GM12878 (cell line): ENCODE results near the gene PC. TPM values are rescaled to one million over a fixed set of nuclear protein-coding genes. Genes with fewer than 3 reads are reported as not detected.

Source experiments
- ATAC-seq: fragments of 200-7000 bp; cut with Tn5 transposase; 3 replicates; pipeline ENCODE4 v1.9.1; 2020; ENCODE audit warnings: mild to moderate bottlenecking, moderate library complexity
- BruUV-seq: library from RNA; stranded (reverse); fragments of 400-500 nt; replicated peaks from 2 replicates; lab custom pipeline; 2021; lab: Mats Ljungman, UMichigan
- CTCF ChIA-PET: fragments of 300-600 bp; sonication (Branson Sonifier 250); formaldehyde crosslinking; extraction: SDS; loops from one replicate; lab custom pipeline; 2021; ENCODE audit warnings: inconsistent platforms; lab: Yijun Ruan, JAX
- POLR2A ChIA-PET: fragments of 350-600 bp; formaldehyde crosslinking; extraction: SDS; loops from one replicate; lab custom pipeline; 2021; ENCODE audit warnings: inconsistent platforms; lab: Charles Lee
- RAD21 ChIA-PET: fragments of 300-600 bp; sonication (Branson Sonifier 250); formaldehyde crosslinking; loops from one replicate; lab custom pipeline; 2023; ENCODE audit warnings: antibody characterized with exemption; ENCODE audit not compliant: unreplicated experiment; lab: Charles Lee
- SMC1A ChIA-PET: fragments of 300-600 bp; sonication (Branson Sonifier 250); formaldehyde crosslinking; loops from one replicate; lab custom pipeline; 2023; ENCODE audit not compliant: unreplicated experiment, uncharacterized antibody; lab: Charles Lee
- DNase-seq: peaks from one replicate; pipeline ENCODE4 v3.0.0-alpha.2; 2011; ENCODE audit warnings: low read depth, low spot score
- FAIRE-seq: peaks from 3 replicates; lab custom pipeline; 2011; peaks lifted over from hg19 to GRCh38; lab: Jason Lieb, UNC
- H2AFZ ChIP-seq: 2 replicates; pipeline ENCODE4 v1.6.0; 2011; ENCODE audit warnings: low read depth, low read length, control low read depth; ENCODE audit not compliant: control insufficient read depth
- H3K27ac ChIP-seq: 2 replicates; pipeline ENCODE4 v1.5.1; 2011; ENCODE audit warnings: control low read depth; ENCODE audit not compliant: control insufficient read depth, insufficient read depth
- H3K27me3 ChIP-seq, 2 experiments: replicated peaks in 1 of 2; 2 replicates each; pipeline versions ENCODE4 v1.6.0 to v1.6.1; 2011; ENCODE audit warnings: low read length in 1 of 2; ENCODE audit not compliant: control insufficient read depth in 2 of 2, insufficient read depth in 2 of 2
- H3K36me3 ChIP-seq, 2 experiments: 2 replicates each; pipeline ENCODE4 v1.5.1; 2011; ENCODE audit warnings: low read length in 1 of 2; ENCODE audit not compliant: control insufficient read depth in 2 of 2, insufficient read depth in 2 of 2
- H3K4me1 ChIP-seq: 2 replicates; pipeline ENCODE4 v1.6.1; 2011; ENCODE audit warnings: mild to moderate bottlenecking, low read length, moderate library complexity, mixed read lengths; ENCODE audit not compliant: control insufficient read depth, insufficient read depth
- H3K4me2 ChIP-seq: 2 replicates; pipeline ENCODE4 v1.6.0; 2011; ENCODE audit warnings: control low read depth; ENCODE audit not compliant: control insufficient read depth, insufficient read depth
- H3K4me3 ChIP-seq: fragments of 200-600 bp; sonication (generic); 2 replicates; pipeline ENCODE4 v1.5.1; 2016
- H3K79me2 ChIP-seq: 2 replicates; pipeline ENCODE4 v1.6.0; 2011; ENCODE audit warnings: low read length; ENCODE audit not compliant: control insufficient read depth, insufficient read depth
- H3K9ac ChIP-seq: 2 replicates; pipeline ENCODE4 v1.8.0; 2011; ENCODE audit warnings: low read length, control low read depth, mixed read lengths; ENCODE audit not compliant: control insufficient read depth, insufficient read depth
- H3K9me3 ChIP-seq: replicated peaks from 3 replicates; pipeline ENCODE4 v1.5.1; 2011; ENCODE audit warnings: mild to moderate bottlenecking, low read length; ENCODE audit not compliant: control insufficient read depth, insufficient read depth
- H4K20me1 ChIP-seq: 2 replicates; pipeline ENCODE4 v1.6.0; 2011; ENCODE audit not compliant: control insufficient read depth, insufficient read depth
- DPF2 ChIP-seq: fragments of 450-650 bp; IDR thresholded peaks from 2 replicates; pipeline ENCODE4 v1.6.1; 2017; ENCODE audit warnings: mild to moderate bottlenecking
- ZSCAN29 ChIP-seq: fragments of 450-650 bp; IDR thresholded peaks from 2 replicates; pipeline ENCODE4 v1.6.1; 2017; ENCODE audit warnings: mild to moderate bottlenecking, moderate library complexity
- WGBS: methylation state at CpG from one replicate; pipeline ENCODE4 v1.1.6; 2016; ENCODE audit warnings: low lambda C conversion rate; ENCODE audit not compliant: insufficient replicate concordance, insufficient coverage; ENCODE audit errors: missing lambda C conversion rate; 5-methylcytosine and 5-hydroxymethylcytosine counted together
- in situ Hi-C: fragments of 300-500 bp; cut with MboI; formaldehyde crosslinking; loops from 9 replicates; pipeline ENCODE4 v1.14.3; 2018; ENCODE audit warnings: mixed read lengths
- intact Hi-C: fragments of 100-400 bp; cut with micrococcal nuclease; formaldehyde crosslinking; loops from one replicate; pipeline ENCODE4 v1.14.2; 2022; ENCODE audit not compliant: unreplicated experiment
- polyA plus RNA-seq, 11 experiments: library from polyadenylated mRNA; depleted of rRNA in 4 of 11; unstranded in 6 of 11; stranded (reverse) in 5 of 11; fragments of >200 nt; fragmentation: Nextera tagmentation in 4 of 11; fragmentation: Illumina TruSeq in 1 of 11; extraction: Ambion mirVana in 4 of 11; extraction: Trizol in 1 of 11; gene quantifications; 1 replicate in 1 of 11; 2 replicates in 10 of 11; pipeline versions ENCODE4 v1.2.1 to v1.2.3, GENCODE V29; 2011 to 2016; ENCODE audit warnings: inconsistent platforms in 2 of 11, missing spikeins in 2 of 11, low read depth in 1 of 11
- total RNA-seq, 4 experiments: library from RNA; depleted of rRNA in 3 of 4; stranded (reverse); fragments of >200 nt in 3 of 4; fragmentation: Illumina TruSeq in 1 of 4; extraction: Trizol in 1 of 4; gene quantifications; 2 replicates each; pipeline versions ENCODE4 v1.2.1 to v1.2.3, GENCODE V29; 2013 to 2021
- TF ChIP-seq, protein P1 (sequence below), 3 experiments: IDR thresholded peaks in 2 of 3; conservative IDR thresholded peaks in 1 of 3; 2 replicates each; pipeline ENCODE4 v1.5.1; 2011; ENCODE audit warnings: low read depth in 3 of 3, low read length in 3 of 3, mild to moderate bottlenecking in 3 of 3, control low read depth in 2 of 3, moderate library complexity in 2 of 3, inconsistent platforms in 1 of 3, mixed read lengths in 1 of 3; ENCODE audit not compliant: control insufficient read depth in 2 of 3, insufficient read depth in 1 of 3; ENCODE audit errors: extremely low read depth in 1 of 3
- TF ChIP-seq, protein P2 (sequence below): fragments of 450-650 bp; IDR thresholded peaks from 2 replicates; pipeline ENCODE4 v1.6.1; 2018; ENCODE audit warnings: mild to moderate bottlenecking, low read depth, moderate library complexity; ENCODE audit not compliant: partially characterized antibody

The PC gene
- total and polyA plus RNA-seq, 10 of the 15 experiments (the other 5 are each of a cell fraction or from before 2014, with no cell fraction given), result 0.22 to 10.3 (median 4.5) TPM

DNA sequence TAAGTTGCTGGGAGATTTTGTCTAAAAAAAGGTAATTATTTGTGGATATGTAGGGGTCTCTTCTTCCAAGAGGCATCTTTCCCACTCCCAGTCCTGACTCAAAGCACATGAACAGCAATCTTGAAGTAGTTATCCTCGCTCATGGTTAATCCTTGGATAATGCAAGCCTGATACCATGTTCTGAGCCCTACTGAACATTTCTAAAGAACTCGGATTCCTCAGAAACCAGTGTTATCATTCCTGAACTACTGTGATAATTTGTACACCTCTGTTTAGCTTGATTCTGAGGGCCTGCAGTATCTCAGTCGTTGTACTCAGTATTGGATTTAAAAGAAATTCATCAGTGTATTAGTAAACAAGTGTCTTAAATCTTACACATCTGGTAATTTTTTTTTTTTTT lies 137.3 kb downstream of the PC start:
- Histone ChIP-seq H3K27me3 (no peaks in the 10 kb centered on the region), H3K79me2 (no peaks in the 10 kb centered on the region), H2AFZ (no peak overlapping the region), H3K4me3 (no peak overlapping the region), H3K9me3 (no peaks in the 10 kb centered on the region), H3K36me3 (no peaks in the 10 kb centered on the region), H3K4me2 (no peak overlapping the region), H3K27ac (no peak overlapping the region), H4K20me1 (no peaks in the 10 kb centered on the region), H3K4me1 (no peaks in the 10 kb centered on the region; the same call in 1 of the 2 replicates), H3K9ac (no peak overlapping the region)
- DNase-seq, result no peak
- WGBS, result 77% methylated on average over 3 of the region's 3 CpGs
- CTCF ChIA-PET, result interaction anchor here (0.7 to 1.0 kb wide), 3 partner anchors 13 to 126 kb away, joined by 3 read pairs; no protein-coding TSS in a partner anchor
- intact Hi-C loops (no loop called here), in situ Hi-C loops (no loop called here)
- TF ChIP-seq DPF2 (no peak), ZSCAN29 (no peak)
- TF ChIP-seq, protein P1, sequence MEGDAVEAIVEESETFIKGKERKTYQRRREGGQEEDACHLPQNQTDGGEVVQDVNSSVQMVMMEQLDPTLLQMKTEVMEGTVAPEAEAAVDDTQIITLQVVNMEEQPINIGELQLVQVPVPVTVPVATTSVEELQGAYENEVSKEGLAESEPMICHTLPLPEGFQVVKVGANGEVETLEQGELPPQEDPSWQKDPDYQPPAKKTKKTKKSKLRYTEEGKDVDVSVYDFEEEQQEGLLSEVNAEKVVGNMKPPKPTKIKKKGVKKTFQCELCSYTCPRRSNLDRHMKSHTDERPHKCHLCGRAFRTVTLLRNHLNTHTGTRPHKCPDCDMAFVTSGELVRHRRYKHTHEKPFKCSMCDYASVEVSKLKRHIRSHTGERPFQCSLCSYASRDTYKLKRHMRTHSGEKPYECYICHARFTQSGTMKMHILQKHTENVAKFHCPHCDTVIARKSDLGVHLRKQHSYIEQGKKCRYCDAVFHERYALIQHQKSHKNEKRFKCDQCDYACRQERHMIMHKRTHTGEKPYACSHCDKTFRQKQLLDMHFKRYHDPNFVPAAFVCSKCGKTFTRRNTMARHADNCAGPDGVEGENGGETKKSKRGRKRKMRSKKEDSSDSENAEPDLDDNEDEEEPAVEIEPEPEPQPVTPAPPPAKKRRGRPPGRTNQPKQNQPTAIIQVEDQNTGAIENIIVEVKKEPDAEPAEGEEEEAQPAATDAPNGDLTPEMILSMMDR (IDR thresholded peaks at IDR 0.05 in 2 of 3, conservative IDR thresholded peaks at IDR 0.05 in 1 of 3; ENCODE audit: control insufficient read depth in 2 of 3, extremely low read depth in 1 of 3, insufficient read depth in 1 of 3, low read depth in 3 of 3, low read length in 3 of 3), result no peak
- TF ChIP-seq, protein P2, sequence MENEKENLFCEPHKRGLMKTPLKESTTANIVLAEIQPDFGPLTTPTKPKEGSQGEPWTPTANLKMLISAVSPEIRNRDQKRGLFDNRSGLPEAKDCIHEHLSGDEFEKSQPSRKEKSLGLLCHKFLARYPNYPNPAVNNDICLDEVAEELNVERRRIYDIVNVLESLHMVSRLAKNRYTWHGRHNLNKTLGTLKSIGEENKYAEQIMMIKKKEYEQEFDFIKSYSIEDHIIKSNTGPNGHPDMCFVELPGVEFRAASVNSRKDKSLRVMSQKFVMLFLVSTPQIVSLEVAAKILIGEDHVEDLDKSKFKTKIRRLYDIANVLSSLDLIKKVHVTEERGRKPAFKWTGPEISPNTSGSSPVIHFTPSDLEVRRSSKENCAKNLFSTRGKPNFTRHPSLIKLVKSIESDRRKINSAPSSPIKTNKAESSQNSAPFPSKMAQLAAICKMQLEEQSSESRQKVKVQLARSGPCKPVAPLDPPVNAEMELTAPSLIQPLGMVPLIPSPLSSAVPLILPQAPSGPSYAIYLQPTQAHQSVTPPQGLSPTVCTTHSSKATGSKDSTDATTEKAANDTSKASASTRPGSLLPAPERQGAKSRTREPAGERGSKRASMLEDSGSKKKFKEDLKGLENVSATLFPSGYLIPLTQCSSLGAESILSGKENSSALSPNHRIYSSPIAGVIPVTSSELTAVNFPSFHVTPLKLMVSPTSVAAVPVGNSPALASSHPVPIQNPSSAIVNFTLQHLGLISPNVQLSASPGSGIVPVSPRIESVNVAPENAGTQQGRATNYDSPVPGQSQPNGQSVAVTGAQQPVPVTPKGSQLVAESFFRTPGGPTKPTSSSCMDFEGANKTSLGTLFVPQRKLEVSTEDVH, result no peak
- RAD21 ChIA-PET, result no interaction called here
- no peak for ATAC-seq
- no peak for FAIRE-seq
- POLR2A ChIA-PET, result interaction anchor here (1.6 kb wide), 1 partner anchor 15 kb away, joined by 3 read pairs; no protein-coding TSS in a partner anchor
- BruUV-seq, result no TSS peak
- SMC1A ChIA-PET, result no interaction called here
